HepG2 (cell line): ENCODE data around the gene FMN2. TPM values are rescaled to one million over a fixed set of nuclear protein-coding genes. Genes with fewer than 3 reads are reported as not detected.

Experiments
- ATAC-seq: fragments of 200-7000 bp; cut with Tn5 transposase; 3 replicates; pipeline ENCODE4 v1.9.1; 2020; ENCODE audit warnings: mild to moderate bottlenecking, moderate library complexity
- BruUV-seq: library from RNA; stranded (reverse); fragments of 400-500 nt; replicated peaks from 2 replicates; lab custom pipeline; 2021; lab: Mats Ljungman, UMichigan
- CTCF ChIA-PET: fragments of 300-600 bp; formaldehyde crosslinking; extraction: SDS; loops from one replicate; lab custom pipeline; 2021; ENCODE audit warnings: low total read pairs, inconsistent platforms, low intra/inter-chr PET ratio; lab: Yijun Ruan, JAX
- POLR2A ChIA-PET: fragments of 350-600 bp; sonication (Branson Sonifier 250); formaldehyde crosslinking; loops from one replicate; lab custom pipeline; 2020; ENCODE audit warnings: antibody characterized with exemption, inconsistent platforms; lab: Yijun Ruan, JAX
- DNase-seq: peaks from one replicate; pipeline ENCODE4 v3.0.0-alpha.2; 2015; ENCODE audit warnings: low spot score
- FAIRE-seq: peaks from 3 replicates; lab custom pipeline; 2011; peaks lifted over from hg19 to GRCh38; lab: Jason Lieb, UNC
- H2AFZ ChIP-seq: one replicate; pipeline ENCODE4 v1.6.1; 2011; ENCODE audit warnings: low read length, inconsistent platforms
- H3K27ac ChIP-seq: fragments of 300-600 bp; 3 replicates; pipeline ENCODE4 v1.8.0; 2011; ENCODE audit warnings: mixed run types, mild to moderate bottlenecking, mixed read lengths, low read length, inconsistent platforms; ENCODE audit not compliant: insufficient read depth; ENCODE audit errors: extremely low read length
- H3K27me3 ChIP-seq, 2 experiments: fragments of 200-600 bp in 1 of 2; 2 replicates in 1 of 2; 3 replicates in 1 of 2; pipeline versions ENCODE4 v1.6.0 to v1.8.0; 2011; ENCODE audit warnings: low read length in 2 of 2, mild to moderate bottlenecking in 2 of 2, moderate library complexity in 2 of 2, inconsistent platforms in 1 of 2; ENCODE audit not compliant: insufficient read depth in 2 of 2, control insufficient read depth in 1 of 2
- H3K36me3 ChIP-seq, 2 experiments: fragments of 200-600 bp in 1 of 2; replicated peaks in 1 of 2; 2 replicates in 1 of 2; 3 replicates in 1 of 2; pipeline versions ENCODE4 v1.5.1 to v1.8.0; 2011; ENCODE audit warnings: low read length in 2 of 2, inconsistent platforms in 1 of 2; ENCODE audit not compliant: insufficient read depth in 2 of 2, control insufficient read depth in 1 of 2
- H3K4me1 ChIP-seq: 2 replicates; pipeline ENCODE4 v1.5.1; 2012; ENCODE audit warnings: low read length, inconsistent platforms; ENCODE audit not compliant: insufficient read depth
- H3K4me2 ChIP-seq: 2 replicates; pipeline ENCODE4 v1.6.0; 2011; ENCODE audit warnings: low read depth, low read length, inconsistent platforms
- H3K4me3 ChIP-seq, 3 experiments: fragments of 200-600 bp in 1 of 3; sonication (generic), shearing (Covaris generic) in 1 of 3; replicated peaks in 1 of 3; 2 replicates each; pipeline ENCODE4 v1.5.1; 2011 to 2016; ENCODE audit warnings: low read length in 3 of 3, inconsistent platforms in 2 of 3, low read depth in 2 of 3, mild to moderate bottlenecking in 2 of 3, control low read depth in 1 of 3, mixed read lengths in 1 of 3; ENCODE audit not compliant: insufficient read depth in 1 of 3
- H3K79me2 ChIP-seq: one replicate; pipeline ENCODE4 v1.6.1; 2011; ENCODE audit warnings: low read length, inconsistent platforms; ENCODE audit not compliant: insufficient read depth
- H3K9ac ChIP-seq: 2 replicates; pipeline ENCODE4 v1.6.0; 2011; ENCODE audit warnings: mild to moderate bottlenecking, low read depth, low read length, inconsistent platforms; ENCODE audit not compliant: insufficient read depth
- H3K9me3 ChIP-seq: 2 replicates; pipeline ENCODE4 v1.5.1; 2012; ENCODE audit warnings: mild to moderate bottlenecking, low read length
- H4K20me1 ChIP-seq: 2 replicates; pipeline ENCODE4 v1.6.0; 2011; ENCODE audit warnings: inconsistent platforms, mild to moderate bottlenecking, low read length, moderate library complexity; ENCODE audit not compliant: insufficient read depth
- AHR ChIP-seq: IDR thresholded peaks from 2 replicates; pipeline ENCODE4 v1.6.1; 2018; ENCODE audit warnings: missing genetic modification reagents, missing compliant biosample characterization
- FOXA3 ChIP-seq: IDR thresholded peaks from 2 replicates; pipeline ENCODE4 v1.6.1; 2016; ENCODE audit warnings: missing genetic modification reagents, missing compliant biosample characterization
- HNRNPL ChIP-seq: fragments of 200-400 bp; formaldehyde crosslinking; IDR thresholded peaks from 2 replicates; pipeline ENCODE4 v1.6.1; 2017; ENCODE audit warnings: mild to moderate bottlenecking, low read depth, low read length
- RBFOX2 ChIP-seq: fragments of 200-400 bp; formaldehyde crosslinking; IDR thresholded peaks from 2 replicates; pipeline ENCODE4 v1.6.1; 2017; ENCODE audit warnings: low read depth, mild to moderate bottlenecking, low read length
- SMC3 ChIP-seq: IDR thresholded peaks from 2 replicates; pipeline ENCODE4 v1.6.1; 2011; ENCODE audit warnings: low read length, improper control_type of control experiment
- ZNF274 ChIP-seq: sonication (generic); formaldehyde crosslinking; IDR thresholded peaks from 2 replicates; pipeline ENCODE4 v1.5.1; 2020; ENCODE audit warnings: mild to moderate bottlenecking, missing genetic modification reagents
- ZNF704 ChIP-seq: sonication (generic); formaldehyde crosslinking; IDR thresholded peaks from 2 replicates; pipeline ENCODE4 v1.8.1; 2023; ENCODE audit warnings: mild to moderate bottlenecking, inconsistent platforms, moderate library complexity, missing genetic modification reagents, borderline replicate concordance
- WGBS: methylation state at CpG from one replicate; pipeline ENCODE4 v1.1.6; 2017; ENCODE audit warnings: low lambda C conversion rate; 5-methylcytosine and 5-hydroxymethylcytosine counted together
- in situ Hi-C: cut with HindIII; loops from 2 replicates; pipeline ENCODE4 v1.10.0; 2017; ENCODE audit warnings: low pct_unique_long_range_greater_than_20kb; ENCODE audit not compliant: extremely low pct_ligation_motif_present
- intact Hi-C: fragments of 100-400 bp; cut with micrococcal nuclease; formaldehyde crosslinking; loops from one replicate; pipeline ENCODE4 v1.10.0; 2022; ENCODE audit not compliant: unreplicated experiment
- polyA plus RNA-seq, 8 experiments: library from polyadenylated mRNA; depleted of rRNA in 3 of 8; stranded (reverse) in 7 of 8; unstranded in 1 of 8; fragments of >200 nt; fragmentation: Illumina TruSeq in 4 of 8; extraction: Trizol in 4 of 8; gene quantifications; 2 replicates each; pipeline versions ENCODE4 v1.2.1 to v1.2.3, GENCODE V29; 2011 to 2016; ENCODE audit warnings: low read depth in 4 of 8, missing spikeins in 1 of 8, mixed read lengths in 1 of 8; ENCODE audit not compliant: insufficient read depth in 1 of 8
- total RNA-seq, 5 experiments: library from RNA; depleted of rRNA; stranded (reverse); fragments of >200 nt; fragmentation: Illumina TruSeq; extraction: Trizol; gene quantifications; 2 replicates each; pipeline ENCODE4 v1.2.3, GENCODE V29; 2016; ENCODE audit warnings: low read depth in 1 of 5

FMN2 gene
- total and polyA plus RNA-seq, 2 of the 13 experiments (the other 11 are each of a cell fraction or from before 2014, with no cell fraction given): not detected

GRCh38 chr1:240280560-240281322 is 189.1 kb downstream of the FMN2 start:
- TF ChIP-seq HNRNPL (no peak), SMC3 (no peak), FOXA3 (no peak), ZNF274 (no peak), AHR (CRISPR knock-in tag) (no peak), RBFOX2 (no peak), ZNF704 (CRISPR knock-in tag) (no peak)
- Histone ChIP-seq H3K9ac (no peak overlapping the region), H3K79me2 (no peaks in the 10 kb centered on the region), H3K36me3 (no peaks in the 10 kb centered on the region), H3K4me1 (no peaks in the 10 kb centered on the region), H3K4me3 (no peak overlapping the region), H3K27me3 (no peaks in the 10 kb centered on the region), H3K27ac (no peak overlapping the region), H2AFZ (no peak overlapping the region), H3K4me2 (no peak overlapping the region), H3K9me3 (no peaks in the 10 kb centered on the region), H4K20me1 (no peaks in the 10 kb centered on the region)
- 14% methylated on average over 11 of the region's 11 CpGs for WGBS
- intact Hi-C loops (no loop called here), in situ Hi-C loops (no loop called here)
- BruUV-seq: no TSS peak
- CTCF ChIA-PET: no interaction called here
- FAIRE-seq (no peak), ATAC-seq (no peak), DNase-seq (no peak)
- POLR2A ChIA-PET: no interaction called here
